ENCODE measurements around the gene SRSF5.

Gene SRSF5

DNA sequence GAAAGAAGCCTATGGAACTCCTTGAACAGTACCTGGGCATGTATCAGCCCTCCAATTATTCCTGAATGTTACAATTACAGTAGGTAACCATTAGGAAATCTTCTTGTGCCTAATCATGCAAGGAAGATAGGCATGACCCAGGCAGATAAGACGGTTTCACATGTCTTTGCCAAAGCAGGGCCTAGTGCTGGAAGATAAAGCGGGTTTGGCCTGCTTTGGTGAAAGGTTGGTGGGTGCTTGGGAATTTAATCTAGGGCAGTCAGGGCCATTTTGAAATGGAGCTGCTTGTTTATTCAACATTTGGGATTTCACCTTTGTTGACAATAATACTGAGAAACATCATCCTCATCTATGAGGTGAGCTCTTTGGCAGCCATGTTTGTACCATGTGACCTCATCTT is 12.5 kb upstream of the SRSF5 start:
- DNase-seq (ENCODE audit: low read depth in 1 of 2, low spot score in 1 of 2): no peak
- in situ Hi-C loops (cut with HindIII; ENCODE audit: low pct_unique_long_range_greater_than_20kb, low sequenced_read_pairs): no loop called here
- no peak for TF ChIP-seq JUND (IDR thresholded peaks at IDR 0.05; ENCODE audit: low read depth)

GRCh38 chr14:69755296-69755695 is 11.6 kb upstream of the SRSF5 start:
- no peak for DNase-seq (ENCODE audit: low read depth in 1 of 2, low spot score in 1 of 2)
- in situ Hi-C loops (cut with HindIII; ENCODE audit: low pct_unique_long_range_greater_than_20kb, low sequenced_read_pairs): no loop called here
- TF ChIP-seq JUND (IDR thresholded peaks at IDR 0.05; ENCODE audit: low read depth): no peak

GRCh38 chr14:69755784-69756183 is 11.2 kb upstream of the SRSF5 start:
- no peak for DNase-seq (ENCODE audit: low read depth in 1 of 2, low spot score in 1 of 2)
- in situ Hi-C loops (cut with HindIII; ENCODE audit: low pct_unique_long_range_greater_than_20kb, low sequenced_read_pairs): no loop called here
- TF ChIP-seq JUND (IDR thresholded peaks at IDR 0.05; ENCODE audit: low read depth): no peak

- no peak for DNase-seq (ENCODE audit: low read depth in 1 of 2, low spot score in 1 of 2)
- no peak for TF ChIP-seq JUND (IDR thresholded peaks at IDR 0.05; ENCODE audit: low read depth)
- in situ Hi-C loops (cut with HindIII; ENCODE audit: low pct_unique_long_range_greater_than_20kb, low sequenced_read_pairs): no loop called here
These were observed 10.6 kb upstream of the SRSF5 start for GRCh38 chr14:69756298-69756697.

- DNase-seq (ENCODE audit: low read depth in 1 of 2, low spot score in 1 of 2): no peak
- no peak for TF ChIP-seq JUND (IDR thresholded peaks at IDR 0.05; ENCODE audit: low read depth)
- in situ Hi-C loops (cut with HindIII; ENCODE audit: low pct_unique_long_range_greater_than_20kb, low sequenced_read_pairs): no loop called here
These were observed 6.1 kb upstream of the SRSF5 start for GRCh38 chr14:69760810-69761209.

DNA sequence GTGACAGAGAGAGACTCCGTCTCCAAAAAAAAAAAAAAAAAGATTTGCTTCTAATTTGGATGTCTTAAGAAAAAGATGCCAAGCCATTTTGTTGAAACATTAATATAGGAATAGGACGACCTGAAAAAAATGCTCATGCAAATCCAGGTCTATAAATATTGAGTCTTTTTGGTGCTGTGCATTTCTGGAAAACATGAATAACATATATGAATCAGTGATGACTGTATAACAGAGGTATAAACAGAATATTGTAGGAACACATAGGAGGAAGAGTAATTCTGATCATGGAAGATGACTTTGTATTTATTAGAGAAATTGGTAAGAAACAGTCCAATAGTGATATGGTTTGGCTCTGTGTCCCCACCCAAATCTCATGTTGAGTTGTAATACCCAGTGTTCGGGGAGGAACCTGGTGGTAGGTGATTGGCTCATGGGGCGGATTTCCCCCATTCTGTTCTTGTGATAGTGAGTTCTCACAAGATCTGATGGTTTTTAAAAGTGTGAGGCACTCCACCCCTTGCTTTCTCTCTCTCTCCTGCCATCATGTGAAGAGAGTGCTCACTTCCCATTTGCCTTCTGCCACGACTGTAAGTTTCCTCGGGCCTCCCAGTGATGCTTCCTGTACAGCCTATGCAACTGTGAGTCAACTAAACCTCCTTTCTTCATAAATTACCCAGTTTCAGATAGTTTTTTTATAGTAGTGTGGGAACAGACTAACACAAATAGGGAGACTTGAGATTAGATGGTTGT is 3.0 kb upstream of the SRSF5 start:
- TF ChIP-seq JUND (IDR thresholded peaks at IDR 0.05; ENCODE audit: low read depth): no peak
- DNase-seq (ENCODE audit: low read depth in 1 of 2, low spot score in 1 of 2): no peak
- in situ Hi-C loops (cut with HindIII; ENCODE audit: low pct_unique_long_range_greater_than_20kb, low sequenced_read_pairs): no loop called here

DNA sequence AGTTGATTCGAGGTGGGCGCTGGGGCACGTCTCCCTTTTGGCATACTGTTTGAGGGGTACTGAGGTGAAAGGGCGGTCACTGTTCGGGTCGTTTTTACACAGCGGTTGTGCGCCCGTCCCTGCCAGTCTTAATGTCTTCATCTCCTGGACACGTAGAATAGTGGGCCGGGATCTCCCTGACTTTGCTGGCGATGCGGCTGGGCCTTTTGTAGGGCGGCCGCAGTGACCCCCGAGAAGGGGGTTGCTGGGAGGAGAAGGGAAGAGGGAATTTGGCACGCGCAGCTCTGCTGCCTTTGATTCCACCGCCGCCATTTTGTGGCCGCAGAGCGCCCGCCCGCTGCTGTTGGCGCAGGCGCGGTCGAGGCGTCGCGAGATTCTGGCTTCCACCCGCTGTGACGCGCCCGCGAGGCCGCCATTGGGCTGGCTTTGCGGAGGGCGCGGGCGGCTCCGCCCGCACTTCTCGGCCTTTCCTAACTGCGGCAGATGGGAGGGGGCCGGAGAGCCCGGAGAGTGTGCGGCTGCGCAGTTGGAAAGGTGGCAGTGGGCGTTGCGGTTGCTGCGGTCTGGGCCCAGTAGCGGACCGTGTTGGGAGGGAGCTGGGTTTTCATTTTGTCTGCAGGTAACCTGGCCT is 542 bp downstream of the SRSF5 start:
- in situ Hi-C loops (cut with HindIII; ENCODE audit: low pct_unique_long_range_greater_than_20kb, low sequenced_read_pairs): no loop called here
- DNase-seq (ENCODE audit: low read depth in 1 of 2, low spot score in 1 of 2): peak; percentile 92 to 95
- TF ChIP-seq JUND (IDR thresholded peaks at IDR 0.05; ENCODE audit: low read depth): no peak

DNA sequence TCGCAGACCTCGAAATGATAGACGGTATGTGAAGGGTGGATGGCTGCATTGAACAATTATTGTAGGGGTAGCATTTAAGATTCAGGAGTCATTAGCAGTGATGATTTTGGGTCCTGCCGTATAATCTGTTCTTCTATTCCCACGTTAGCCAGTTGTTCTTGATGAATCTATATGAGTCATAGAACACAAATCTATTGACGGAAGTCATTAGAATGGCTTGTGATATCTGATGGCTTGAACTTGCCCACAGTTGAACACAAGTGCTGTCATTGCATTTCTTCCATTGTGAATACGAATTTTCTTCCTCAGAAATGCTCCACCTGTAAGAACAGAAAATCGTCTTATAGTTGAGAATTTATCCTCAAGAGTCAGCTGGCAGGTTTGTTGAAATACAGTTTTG is 1.9 kb downstream of the SRSF5 start:
- DNase-seq (ENCODE audit: low read depth in 1 of 2, low spot score in 1 of 2): no peak
- in situ Hi-C loops (cut with HindIII; ENCODE audit: low pct_unique_long_range_greater_than_20kb, low sequenced_read_pairs): no loop called here
- no peak for TF ChIP-seq JUND (IDR thresholded peaks at IDR 0.05; ENCODE audit: low read depth)

- TF ChIP-seq JUND (IDR thresholded peaks at IDR 0.05; ENCODE audit: low read depth): no peak
- in situ Hi-C loops (cut with HindIII; ENCODE audit: low pct_unique_long_range_greater_than_20kb, low sequenced_read_pairs): no loop called here
- DNase-seq (ENCODE audit: low read depth in 1 of 2, low spot score in 1 of 2): no peak
These were observed 2.7 kb downstream of the SRSF5 start for GRCh38 chr14:69769623-69770022.

DNA sequence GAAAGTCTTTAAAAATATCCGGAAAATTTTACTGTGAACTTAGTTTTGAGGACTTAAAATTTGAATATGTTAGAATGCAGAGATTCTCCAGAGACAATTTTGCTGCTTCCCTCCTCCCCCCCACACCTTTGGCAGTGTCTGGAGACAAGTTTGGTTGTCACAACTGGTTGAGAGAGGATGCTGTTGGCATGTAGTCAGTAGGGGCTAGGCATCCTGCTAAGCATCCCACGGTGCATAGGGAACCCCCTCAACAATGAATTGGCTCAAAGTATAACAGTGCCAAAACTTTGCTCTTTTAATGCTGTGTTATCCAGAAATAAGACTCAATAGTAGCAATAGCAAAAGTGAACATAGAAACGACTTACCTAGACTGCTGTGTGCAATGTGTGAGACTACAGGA is 3.6 kb downstream of the SRSF5 start:
- no peak for DNase-seq (ENCODE audit: low read depth in 1 of 2, low spot score in 1 of 2)
- in situ Hi-C loops (cut with HindIII; ENCODE audit: low pct_unique_long_range_greater_than_20kb, low sequenced_read_pairs): no loop called here
- no peak for TF ChIP-seq JUND (IDR thresholded peaks at IDR 0.05; ENCODE audit: low read depth)

GRCh38 chr14:69771136-69771535 is 4.2 kb downstream of the SRSF5 start:
- no peak for TF ChIP-seq JUND (IDR thresholded peaks at IDR 0.05; ENCODE audit: low read depth)
- in situ Hi-C loops (cut with HindIII; ENCODE audit: low pct_unique_long_range_greater_than_20kb, low sequenced_read_pairs): no loop called here

DNA sequence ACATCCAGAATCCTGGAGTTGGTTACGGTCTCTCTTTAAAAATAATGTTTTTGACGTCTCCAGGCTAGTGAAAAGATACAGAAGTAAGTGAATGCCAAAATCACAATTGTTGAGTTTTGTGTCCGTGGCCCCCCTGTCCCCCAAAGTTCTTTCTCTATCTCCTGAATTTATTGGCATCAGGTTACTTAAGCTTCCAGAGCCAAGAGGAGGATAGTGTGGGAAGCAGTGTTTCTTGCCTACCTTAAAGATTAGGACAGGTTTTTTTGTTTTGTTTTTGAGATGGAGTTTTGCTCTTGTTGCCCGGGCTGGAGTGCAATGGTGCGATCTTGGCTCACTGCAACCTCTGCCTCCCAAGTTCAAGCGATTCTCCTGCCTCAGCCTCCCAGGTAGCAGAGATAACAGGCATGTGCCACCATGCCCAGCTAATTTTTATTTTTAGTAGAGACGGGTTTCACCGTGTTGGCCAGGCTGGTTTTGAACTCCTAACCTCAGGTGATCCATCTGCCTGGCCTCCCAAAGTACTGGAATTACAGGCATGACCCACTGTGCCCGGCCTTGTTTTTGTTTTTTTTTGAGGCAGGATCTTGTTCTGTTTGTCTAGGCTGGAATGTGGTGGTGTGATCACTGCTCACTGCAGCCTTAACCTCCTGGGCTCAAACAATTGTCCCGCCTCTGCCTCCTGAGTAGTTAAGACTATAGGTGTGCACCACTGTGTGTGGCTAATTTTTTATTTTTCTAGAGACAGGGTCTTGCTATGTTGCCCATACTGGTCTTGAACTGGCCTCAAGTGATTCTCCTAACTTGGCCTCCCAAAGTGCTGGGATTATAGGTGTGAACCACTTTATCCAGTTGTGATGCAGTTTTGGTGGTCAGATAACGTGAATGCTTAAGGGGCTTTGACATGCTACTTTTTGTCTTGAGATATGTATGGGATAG is 5.4 kb downstream of the SRSF5 start:
- in situ Hi-C loops (cut with HindIII; ENCODE audit: low pct_unique_long_range_greater_than_20kb, low sequenced_read_pairs): no loop called here
- TF ChIP-seq JUND (IDR thresholded peaks at IDR 0.05; ENCODE audit: low read depth): no peak
- peak in 1 of 2 experiments; percentile 62 for DNase-seq (ENCODE audit: low read depth in 1 of 2, low spot score in 1 of 2)

More at GRCh38 chr14:69771136-69771535, 4.2 kb downstream of the SRSF5 start:
- DNase-seq (ENCODE audit: low read depth in 1 of 2, low spot score in 1 of 2): no peak

Measured in T47D (cell line).